ENCODE results near the gene SKOR1.

The SKOR1 gene

DNA sequence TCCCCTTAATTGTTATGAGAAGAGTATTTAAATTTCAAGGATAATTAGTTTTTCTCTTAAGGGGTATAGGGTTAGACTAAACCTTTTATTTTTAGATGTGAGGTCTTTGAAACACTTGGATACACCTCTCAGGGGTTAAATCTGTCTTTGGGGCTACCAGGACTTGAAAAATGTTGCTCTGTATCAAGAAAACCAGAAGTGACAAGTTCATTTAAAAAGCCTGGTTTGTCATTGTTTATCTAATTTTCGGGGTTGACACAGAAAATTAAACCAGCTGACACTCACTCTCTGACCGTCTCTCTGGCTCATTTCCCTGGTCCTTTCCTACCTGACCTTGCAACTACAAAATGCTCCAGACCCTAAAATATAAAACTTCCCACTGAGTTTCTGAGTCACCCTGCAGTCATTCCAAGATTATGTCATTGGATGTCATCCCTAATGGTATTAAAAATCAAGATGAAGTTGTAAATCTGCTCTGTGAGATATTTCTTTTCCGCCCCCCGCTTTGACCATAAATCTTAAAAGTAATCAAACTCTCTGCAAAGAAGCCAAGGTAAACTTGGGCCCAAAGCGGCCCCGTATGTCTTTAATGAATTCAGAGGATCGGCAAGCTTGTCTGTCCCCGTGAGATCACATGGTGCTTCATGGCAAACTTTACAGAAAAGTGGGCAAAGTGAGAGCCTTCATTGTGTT, 32.9 kb upstream of the SKOR1 start:
- in situ Hi-C loops (cut with MboI; ENCODE audit: low sequenced_read_pairs), result no loop called here

DNA sequence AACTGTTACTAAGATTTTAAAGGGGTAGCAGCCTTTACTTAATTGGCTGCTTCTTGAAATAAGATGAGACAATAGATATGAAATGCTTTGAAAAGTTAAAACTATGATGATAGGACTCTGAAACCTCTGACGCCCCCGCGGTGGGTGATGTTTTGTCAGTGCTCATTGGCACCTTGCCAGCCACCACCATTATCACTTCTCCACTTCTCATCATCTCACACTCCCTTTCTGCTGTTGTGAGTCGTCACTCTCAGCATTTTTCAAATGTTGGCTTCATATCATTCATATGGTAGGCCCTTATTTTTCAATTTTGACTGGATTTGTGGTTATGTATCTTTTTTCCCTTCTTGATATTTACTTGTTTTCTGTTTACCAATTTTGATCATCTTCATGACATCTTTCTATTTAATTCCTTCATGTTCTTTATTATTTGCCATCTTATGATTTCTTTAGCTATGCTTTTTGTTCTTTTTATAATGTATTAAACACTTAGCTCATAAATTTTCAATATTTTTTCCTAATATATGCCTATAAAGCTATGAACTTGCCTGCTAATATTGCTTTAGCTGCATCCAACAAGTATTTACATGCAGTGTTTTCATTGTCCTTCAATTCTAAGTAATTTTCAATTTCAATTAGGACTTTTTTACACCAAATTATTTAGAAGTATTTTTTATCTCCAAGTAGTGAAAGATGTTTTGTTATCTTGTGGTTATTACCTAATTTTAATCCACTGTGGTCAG, 30.3 kb upstream of the SKOR1 start:
- in situ Hi-C loops (cut with MboI; ENCODE audit: low sequenced_read_pairs), result no loop called here

DNA sequence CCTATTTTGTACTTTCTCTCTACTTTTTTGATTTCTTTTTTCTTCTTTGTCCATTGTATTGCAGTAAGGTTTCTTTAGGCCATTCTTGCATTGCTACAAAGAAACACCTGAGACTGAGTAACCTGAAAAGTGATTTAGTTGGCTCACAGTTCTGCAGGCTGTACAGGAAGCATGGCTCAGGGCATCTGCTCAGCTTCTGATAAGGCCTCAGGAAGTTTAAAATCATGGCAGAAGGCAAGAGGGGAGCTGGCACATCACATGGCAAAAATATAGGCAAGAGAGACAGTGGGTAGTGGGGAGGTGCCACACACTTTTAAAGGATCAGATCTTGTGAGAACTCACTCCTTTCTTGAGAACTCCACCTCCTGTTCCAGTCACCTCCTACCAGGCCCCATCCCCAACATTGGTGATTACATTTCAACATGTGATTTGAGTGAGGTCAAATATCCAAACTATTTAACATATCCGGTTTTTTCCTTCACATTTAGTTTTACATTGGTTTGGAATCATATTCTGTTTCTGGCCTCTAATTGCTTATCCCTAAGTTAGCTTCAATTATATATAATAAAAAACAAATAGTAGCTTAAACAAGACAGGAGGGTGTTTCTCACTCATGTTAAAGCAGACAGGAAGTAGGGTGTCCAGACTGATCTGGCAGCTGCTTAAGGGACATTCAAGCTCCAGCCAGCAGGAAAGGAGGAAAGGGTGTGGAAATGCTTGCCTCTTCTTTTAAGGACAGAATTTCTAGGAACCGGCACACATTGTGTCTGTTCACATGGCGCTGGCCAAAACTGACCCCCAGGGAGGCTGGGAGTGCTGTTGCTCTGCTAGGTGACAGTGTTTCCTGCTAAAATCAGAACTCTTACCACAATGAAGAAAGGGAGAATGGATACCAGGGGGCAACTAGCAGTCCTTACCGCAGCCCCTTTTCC, 28.8 kb upstream of the SKOR1 start:
- in situ Hi-C loops (cut with MboI; ENCODE audit: low sequenced_read_pairs), result no loop called here

DNA sequence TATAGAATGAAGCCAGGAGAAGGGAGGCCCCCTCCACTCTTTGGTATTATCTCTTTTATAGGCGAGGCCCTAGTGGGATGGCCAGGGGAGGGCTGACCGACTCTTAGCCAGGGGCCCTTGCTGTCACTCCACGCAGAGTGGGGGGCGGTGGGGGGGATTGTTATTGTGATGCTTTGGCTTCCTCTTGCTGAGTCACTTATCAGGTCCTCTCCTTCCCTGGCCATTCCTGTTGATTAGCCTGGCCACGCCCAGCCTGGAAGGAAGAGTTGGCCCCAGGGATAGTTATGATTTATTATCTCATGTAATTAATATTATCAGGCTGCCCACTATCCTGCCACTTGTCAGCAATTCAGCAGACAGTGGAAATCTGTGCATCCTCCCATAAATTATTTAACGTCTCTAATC, 25.5 kb upstream of the SKOR1 start:
- in situ Hi-C loops (cut with MboI; ENCODE audit: low sequenced_read_pairs), result no loop called here

DNA sequence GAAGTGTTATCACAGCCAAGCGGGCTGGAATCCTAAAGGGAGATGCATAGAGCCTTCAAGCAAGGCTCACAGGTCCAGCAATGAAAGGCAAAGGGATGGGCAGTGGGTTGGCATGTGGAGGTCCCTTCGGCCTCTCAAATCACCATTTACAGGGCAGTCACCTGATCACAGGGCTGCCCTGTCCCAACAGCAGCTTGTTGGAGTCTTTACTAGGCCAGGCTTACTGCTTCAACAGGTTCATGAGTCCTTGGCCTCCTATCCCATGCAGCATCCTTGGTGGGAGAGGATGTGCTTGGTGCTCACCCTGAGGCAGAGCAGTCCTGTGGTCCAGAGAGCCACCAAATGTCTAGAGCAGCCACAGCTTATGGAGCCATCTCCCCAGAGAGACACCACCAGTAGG, 24.2 kb upstream of the SKOR1 start:
- in situ Hi-C loops (cut with MboI; ENCODE audit: low sequenced_read_pairs), result no loop called here

DNA sequence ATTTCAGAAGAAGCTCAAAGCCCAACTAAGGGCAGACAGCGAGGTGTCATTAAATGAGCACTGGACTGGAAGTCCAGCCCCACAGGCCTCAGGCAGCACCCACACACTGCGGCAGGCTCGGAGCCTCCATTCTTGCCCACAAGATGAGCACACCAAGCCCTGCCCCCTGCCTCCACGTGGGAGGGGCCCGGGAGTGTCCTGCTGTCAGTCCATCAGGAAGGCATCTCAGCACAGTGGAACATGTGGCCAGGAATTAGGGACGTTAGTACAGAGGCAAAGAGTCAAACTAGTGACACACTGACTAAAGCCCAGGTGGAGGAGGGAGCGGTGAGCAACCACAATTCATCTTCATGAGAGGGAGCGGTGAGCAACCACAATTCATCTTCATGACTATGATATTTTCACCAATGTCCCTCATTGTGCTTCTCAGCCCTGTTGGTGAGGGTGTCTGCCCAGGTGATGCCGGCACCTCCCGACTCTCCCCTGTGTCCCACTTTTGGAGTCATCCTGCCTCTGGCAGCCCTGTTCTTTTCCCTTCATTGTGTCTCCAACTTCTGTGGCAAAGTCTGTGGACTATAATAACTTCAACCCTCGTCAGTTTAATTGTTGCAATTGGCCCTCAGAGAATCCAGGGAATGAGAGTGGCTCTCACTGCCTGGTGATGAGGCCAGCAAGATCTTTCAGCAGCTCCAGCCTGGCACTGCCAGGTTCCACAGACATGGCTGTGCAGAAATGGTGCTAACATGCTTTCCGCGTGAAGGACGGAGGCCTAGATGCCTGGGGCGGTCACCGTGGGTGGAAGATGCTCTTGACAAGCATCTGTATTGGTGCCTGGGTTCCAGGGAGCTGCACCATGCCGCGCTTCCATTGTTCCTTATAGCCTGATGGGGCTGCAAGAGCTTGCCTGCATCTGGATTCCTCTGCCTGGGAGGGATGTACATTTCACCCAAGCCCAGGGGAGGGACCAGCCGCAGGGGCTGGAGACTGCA, 23.1 kb upstream of the SKOR1 start:
- in situ Hi-C loops (cut with MboI; ENCODE audit: low sequenced_read_pairs), result no loop called here

DNA sequence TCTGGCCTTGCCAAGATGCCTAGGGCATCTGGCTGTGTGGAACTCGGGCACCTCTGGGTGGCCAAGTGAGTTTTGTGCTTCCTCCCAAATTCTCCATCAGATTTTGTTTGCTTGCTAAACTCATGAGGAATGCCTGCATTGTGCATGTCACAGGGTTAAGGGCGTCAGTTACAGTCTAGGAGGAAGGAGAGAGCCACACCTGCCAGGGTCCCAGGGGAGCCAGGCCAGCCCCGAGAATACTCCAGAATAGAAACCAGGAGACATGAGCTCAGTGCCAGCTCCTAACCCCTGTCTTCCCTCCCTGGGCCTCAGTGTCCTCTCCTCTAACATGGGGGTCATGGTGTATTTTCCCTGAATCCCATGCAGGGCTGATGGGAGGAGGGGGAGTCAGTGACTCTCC, 22.0 kb upstream of the SKOR1 start:
- in situ Hi-C loops (cut with MboI; ENCODE audit: low sequenced_read_pairs), result no loop called here

DNA sequence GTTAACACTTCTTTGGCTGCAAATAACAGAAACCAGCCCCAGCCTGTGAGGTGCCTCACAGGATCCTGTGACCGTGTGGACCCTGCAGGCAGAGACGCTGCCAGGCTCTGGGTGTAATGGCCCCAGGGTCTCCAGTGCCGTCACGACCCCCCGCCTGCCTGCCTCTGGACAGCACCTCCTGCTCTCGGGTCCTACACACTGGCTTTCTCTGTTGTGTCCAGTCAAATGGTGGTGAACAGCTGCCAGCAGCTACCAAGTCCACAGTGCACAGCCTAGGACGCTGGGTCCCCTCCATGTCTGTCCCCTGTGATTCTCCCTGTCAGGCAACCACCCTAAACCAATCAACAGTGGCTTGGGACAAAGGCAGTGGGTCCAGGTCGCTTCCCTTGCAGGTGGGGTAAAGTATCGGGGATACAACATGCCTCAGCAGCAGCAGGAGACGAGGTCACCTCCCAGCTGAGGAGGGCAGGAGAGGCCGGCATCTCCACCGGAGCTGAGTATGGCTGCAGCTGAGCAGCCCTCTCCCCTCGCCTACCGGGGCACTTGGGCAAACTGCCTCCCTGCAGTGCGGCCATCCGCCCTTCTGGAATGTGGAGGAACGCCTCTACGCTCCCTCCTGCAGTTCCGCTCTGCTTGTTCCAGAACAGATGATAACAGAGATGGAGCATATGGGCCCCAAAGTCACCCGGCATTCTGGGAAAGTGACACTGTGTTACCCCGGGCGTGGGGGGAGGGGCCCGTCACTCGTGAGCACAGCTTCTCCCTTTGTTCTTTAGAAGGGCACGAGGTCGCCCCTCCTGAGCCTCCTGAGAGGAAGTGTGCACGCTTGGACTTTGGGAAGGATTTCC, 21.1 kb upstream of the SKOR1 start:
- in situ Hi-C loops (cut with MboI; ENCODE audit: low sequenced_read_pairs), result no loop called here

DNA sequence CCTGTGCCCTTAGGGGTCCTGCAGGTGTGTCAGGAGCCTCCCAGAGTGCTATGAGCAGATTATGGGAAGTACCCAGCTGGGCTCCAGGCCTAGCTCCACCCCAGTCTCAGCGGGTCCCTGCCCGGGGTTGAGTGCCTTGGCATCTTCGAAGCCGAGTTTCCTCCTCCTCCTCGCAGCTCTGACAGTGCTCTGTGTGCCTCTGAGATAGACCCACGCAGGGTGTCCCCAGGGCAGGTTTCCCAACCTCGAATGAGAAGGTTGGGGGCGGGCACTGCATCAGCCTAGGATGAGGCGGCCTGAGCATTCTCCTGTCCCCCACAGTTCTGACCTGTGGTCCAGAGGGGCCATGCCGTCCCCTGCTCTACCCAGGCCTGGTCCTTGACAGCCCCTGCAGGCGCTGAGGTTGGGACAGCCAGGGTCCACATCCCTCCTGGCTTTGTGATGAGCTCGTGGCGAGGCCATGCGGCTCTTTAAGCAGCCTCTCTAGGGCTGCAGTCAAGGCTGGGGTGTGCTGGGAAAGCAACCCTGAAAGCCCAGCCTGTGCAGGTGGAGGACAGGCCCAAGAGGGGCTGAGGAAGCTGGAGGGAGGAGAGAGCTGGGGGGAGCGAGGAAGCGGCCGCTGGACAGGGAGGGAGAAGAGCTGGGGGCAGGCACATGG, 20.2 kb upstream of the SKOR1 start:
- in situ Hi-C loops (cut with MboI; ENCODE audit: low sequenced_read_pairs), result no loop called here

DNA sequence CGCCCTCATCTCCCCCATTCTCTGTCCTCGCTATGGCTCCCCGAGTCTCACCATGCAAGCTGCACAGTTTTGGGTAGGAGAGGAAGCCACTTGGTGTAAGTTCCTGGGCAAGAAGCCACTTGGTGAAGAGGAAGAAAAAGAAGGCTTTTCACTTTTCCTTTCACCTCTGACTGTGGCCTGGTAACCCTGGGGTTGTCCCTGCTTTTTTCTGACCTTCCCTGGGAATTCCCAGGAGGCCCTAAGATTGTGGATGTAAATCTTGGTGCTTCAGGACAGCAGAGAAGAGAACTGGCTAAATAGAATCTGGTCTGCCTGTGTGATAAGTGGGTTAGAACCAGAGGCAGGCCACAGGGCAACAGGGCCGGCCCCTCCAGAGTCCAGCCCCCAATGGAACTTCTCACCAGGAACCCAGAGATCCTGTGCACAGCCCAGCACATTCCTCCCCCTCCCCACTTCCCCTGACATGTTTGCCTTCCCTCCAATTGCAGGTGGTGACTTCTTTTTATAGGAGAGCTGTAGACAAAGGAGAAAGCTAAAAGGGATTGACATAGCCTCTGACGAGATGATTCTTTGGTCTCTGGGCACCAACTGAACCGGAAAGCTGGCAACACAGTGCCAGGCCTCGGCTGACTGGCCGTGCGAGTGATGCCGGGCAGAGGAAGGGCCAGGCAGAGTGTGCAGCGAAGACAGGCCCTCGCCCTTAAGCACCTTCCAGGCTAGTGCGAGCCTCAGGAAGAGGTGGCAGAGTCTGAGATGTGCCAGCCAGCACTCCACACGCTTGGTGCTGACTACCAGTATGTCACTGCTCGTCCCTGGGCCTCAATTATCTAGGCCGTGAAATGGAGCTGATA, 19.4 kb upstream of the SKOR1 start:
- in situ Hi-C loops (cut with MboI; ENCODE audit: low sequenced_read_pairs), result no loop called here

DNA sequence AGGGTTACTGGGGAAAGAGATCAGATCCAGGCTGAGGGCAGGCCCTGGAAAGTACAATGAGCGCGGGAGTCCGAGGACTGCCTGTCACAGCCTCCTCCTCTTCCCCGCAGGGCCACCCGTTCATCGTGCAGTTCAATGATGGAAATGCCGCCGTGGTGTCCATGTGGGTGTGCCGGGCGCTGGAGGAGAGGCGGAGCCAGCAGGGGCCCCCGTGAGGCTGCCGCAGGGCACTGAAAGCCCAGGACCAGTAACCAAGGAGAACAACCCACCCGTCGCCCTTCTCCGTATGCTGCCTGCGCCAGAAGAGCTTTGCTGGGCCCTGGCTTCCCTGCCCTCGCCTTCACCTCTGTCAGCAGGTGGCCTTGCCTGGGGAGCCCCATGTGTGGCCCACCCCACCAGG, 18.8 kb upstream of the SKOR1 start:
- in situ Hi-C loops (cut with MboI; ENCODE audit: low sequenced_read_pairs), result no loop called here

DNA sequence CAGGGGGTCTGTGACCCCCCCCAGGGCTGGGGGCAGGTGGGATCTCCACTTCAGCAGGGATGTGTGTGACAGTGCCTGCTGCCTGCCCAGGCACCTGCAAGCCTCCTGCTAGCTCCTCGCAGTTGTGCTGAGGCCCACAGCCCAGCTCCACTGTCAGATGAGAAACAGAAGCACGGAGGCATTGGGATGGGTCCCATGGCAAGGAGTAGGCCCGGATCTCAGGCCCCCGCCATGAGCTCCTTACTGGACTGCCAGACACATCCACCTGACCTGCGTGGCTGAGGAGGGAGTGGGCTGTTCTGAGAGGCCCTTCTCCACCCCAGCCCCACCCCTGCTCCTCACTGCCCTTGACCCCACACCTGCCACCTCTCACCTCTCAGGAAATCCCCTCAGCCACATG, 18.2 kb upstream of the SKOR1 start:
- in situ Hi-C loops (cut with MboI; ENCODE audit: low sequenced_read_pairs), result no loop called here

DNA sequence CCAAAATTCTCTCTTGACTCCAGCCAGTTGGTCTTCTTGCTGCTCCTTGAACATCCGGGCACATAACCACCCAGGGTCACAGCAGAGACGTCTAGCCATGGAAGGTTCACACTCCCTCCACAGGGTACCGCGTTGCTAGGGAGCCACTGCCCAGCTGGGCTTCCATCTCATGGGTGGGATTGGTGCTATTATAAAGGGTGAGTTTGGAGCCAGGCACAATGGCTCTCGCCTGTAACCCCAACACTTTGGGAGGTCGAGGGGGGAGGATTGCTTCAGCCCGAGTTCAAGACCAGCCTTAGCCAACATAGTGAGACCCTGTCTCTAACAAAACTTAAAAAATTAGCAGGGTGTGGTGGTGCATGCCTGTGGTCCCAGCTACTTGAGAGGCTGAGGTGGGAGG, 17.5 kb upstream of the SKOR1 start:
- in situ Hi-C loops (cut with MboI; ENCODE audit: low sequenced_read_pairs), result no loop called here

DNA sequence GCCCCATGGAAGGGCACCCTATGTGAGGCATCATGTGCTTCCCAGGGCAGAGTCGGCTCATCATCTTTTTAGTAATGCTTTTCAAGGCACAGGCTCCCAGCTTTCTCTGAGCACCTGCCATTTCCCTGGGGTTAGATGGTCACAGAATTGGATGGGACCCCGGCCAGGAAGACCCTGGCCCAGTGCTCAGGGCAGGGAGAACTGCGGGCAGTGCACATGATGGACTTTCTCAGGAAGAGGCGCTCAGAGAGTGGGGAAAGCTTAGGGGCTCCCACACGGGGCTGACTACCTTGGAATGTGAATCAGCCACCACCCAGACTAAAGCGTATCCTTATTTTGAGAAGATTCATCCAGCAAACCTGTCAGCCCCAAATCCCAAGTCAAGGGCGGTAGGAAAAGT, 16.5 kb upstream of the SKOR1 start:
- in situ Hi-C loops (cut with MboI; ENCODE audit: low sequenced_read_pairs), result no loop called here

DNA sequence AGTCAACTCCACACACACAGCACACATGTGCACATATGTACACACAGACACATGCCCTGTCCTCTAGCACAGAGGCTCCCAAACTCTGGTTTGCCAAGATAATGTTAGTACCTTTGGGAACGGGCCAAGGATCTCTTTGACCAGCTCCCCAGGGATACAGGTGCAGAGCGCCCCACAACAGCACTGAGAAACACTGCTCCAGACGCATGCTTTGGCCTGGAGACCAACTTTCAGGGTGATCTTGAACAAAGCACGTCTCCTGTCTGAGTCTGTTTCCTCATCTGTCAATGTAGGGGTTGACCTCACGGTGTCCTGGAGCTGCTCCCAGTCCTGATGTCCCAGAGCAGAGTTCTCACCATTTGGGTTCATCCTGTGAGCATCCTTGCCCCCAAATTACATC, 15.9 kb upstream of the SKOR1 start:
- in situ Hi-C loops (cut with MboI; ENCODE audit: low sequenced_read_pairs), result no loop called here

DNA sequence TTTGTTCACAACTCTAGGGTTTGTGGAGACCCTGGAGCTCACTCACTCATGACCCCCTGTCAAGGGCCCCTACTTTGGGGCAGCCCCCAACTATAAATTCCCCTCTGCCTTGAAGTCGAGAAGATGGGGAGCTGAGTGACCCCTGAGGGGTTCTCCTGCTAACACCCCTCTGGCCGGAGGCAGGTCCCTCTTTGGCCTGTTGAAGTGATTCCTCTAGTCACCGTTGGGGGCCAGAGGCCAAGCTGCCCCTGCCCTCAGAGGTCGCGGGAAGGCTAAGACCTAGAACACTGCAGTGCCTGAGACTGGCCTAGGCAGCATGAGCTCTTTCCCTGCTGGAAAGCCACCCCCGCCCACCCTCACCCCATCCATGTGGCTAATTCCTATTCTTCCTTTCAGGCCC, 15.4 kb upstream of the SKOR1 start:
- in situ Hi-C loops (cut with MboI; ENCODE audit: low sequenced_read_pairs), result no loop called here

DNA sequence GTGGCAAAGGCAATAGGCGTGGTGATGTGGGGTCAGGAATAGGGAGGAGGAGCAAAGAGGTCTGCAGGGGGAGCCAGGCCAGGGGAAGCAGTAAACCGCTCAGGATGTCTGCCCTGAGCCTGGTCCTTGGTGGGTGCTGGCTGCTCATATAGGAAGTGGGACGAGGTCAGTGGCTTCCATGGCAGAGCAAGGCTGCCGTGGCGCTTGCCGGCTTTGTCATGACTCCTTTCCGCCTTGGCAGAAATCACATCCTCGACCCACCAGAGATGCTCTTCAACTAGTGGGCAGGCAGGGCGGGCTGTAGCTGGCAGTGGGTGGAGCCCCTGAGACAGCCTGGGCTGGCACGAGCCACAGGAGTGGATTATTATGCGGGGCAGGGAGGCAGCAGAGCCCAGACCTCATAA, 13.1 kb upstream of the SKOR1 start:
- in situ Hi-C loops (cut with MboI; ENCODE audit: low sequenced_read_pairs), result no loop called here

DNA sequence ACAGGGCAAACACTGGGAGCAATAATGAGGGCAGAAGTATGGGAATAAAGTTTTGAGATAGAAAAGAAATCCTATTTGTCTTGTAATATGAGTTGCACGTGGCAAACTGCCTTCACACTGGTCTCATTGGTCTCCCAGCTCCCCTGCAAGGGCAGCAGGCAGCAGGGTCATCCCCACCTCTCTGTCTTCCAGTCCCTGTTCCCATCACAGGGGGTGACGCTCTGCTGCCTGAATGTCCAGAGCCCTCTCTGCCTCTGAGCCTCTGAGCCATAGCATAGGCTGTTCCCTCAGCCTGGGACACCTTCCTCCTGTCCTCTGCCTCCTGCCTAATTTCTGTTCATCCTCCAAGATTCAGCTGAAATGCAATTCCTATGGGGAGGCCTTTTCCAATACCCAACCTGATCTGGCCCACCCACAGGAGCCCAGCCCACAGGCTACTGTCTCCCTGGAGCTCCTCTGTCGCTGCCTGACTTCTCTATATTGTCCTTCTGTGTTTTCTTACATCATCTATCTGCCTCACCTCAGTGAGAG, 12.1 kb upstream of the SKOR1 start:
- in situ Hi-C loops (cut with MboI; ENCODE audit: low sequenced_read_pairs), result no loop called here
